HCT116 (cell line): ENCODE measurements around the gene IFITM5. TPM values are rescaled to one million over a fixed set of nuclear protein-coding genes. Genes with fewer than 3 reads are reported as not detected.

Source experiments
- ATAC-seq: fragments of 200-7000 bp; cut with Tn5 transposase; 2 replicates; pipeline ENCODE4 v1.9.1; 2020; ENCODE audit warnings: mild to moderate bottlenecking, moderate library complexity
- BruUV-seq: library from RNA; stranded (reverse); fragments of 400-500 nt; replicated peaks from 2 replicates; lab custom pipeline; 2021; lab: Mats Ljungman, UMichigan
- CTCF ChIA-PET: fragments of 300-600 bp; sonication (Branson Sonifier 250); formaldehyde crosslinking; loops from one replicate; lab custom pipeline; 2021; ENCODE audit warnings: antibody characterized with exemption; lab: Charles Lee
- POLR2A ChIA-PET: fragments of 300-600, 350-600 bp; sonication (Branson Sonifier 250); formaldehyde crosslinking; loops from one replicate; lab custom pipeline; 2021; ENCODE audit warnings: antibody characterized with exemption; lab: Charles Lee
- RAD21 ChIA-PET, 2 experiments: fragments of 300-600 bp; sonication (Branson Sonifier 250); formaldehyde crosslinking; loops; one replicate each; lab custom pipeline; 2023; ENCODE audit warnings: low total read pairs in 2 of 2; ENCODE audit not compliant: uncharacterized antibody in 2 of 2, unreplicated experiment in 2 of 2, low non-redundant PET in 1 of 2; lab: Charles Lee
- DNase-seq: peaks from one replicate; pipeline ENCODE4 v3.0.0-alpha.2; 2010; ENCODE audit warnings: low read depth, low spot score
- H2AFZ ChIP-seq: fragments of 200-600 bp; shearing (Covaris generic), sonication (generic); 2 replicates; pipeline ENCODE4 v1.6.1; 2017; ENCODE audit warnings: low read depth, mixed run types, mixed read lengths, antibody characterized with exemption, low read length; ENCODE audit not compliant: poor library complexity, severe bottlenecking
- H3K27ac ChIP-seq: 2 replicates; pipeline ENCODE4 v1.5.1; 2012; ENCODE audit warnings: low read depth, low read length
- H3K27me3 ChIP-seq: fragments of 200-600 bp; sonication (generic); 2 replicates; pipeline ENCODE4 v1.6.1; 2016; ENCODE audit warnings: mixed run types, low read length, mixed read lengths; ENCODE audit not compliant: insufficient read depth
- H3K36me3 ChIP-seq, 2 experiments: fragments of 200-500 bp in 1 of 2; fragments of 200-600 bp in 1 of 2; sonication (Bioruptor generic) in 1 of 2; sonication (generic) in 1 of 2; 2 replicates each; pipeline versions ENCODE4 v1.5.1 to v1.6.1; 2014 to 2016; ENCODE audit warnings: low read length in 2 of 2, inconsistent platforms in 1 of 2, mixed read lengths in 1 of 2, mixed run types in 1 of 2; ENCODE audit not compliant: insufficient read depth in 2 of 2, control insufficient read depth in 1 of 2
- H3K4me1 ChIP-seq, 2 experiments: fragments of 200-600 bp in 1 of 2; sonication (generic) in 1 of 2; 2 replicates each; pipeline versions ENCODE4 v1.5.1 to v1.6.1; 2012 to 2017; ENCODE audit warnings: low read length in 2 of 2, inconsistent platforms in 1 of 2, mild to moderate bottlenecking in 1 of 2, mixed read lengths in 1 of 2, mixed run types in 1 of 2, moderate library complexity in 1 of 2; ENCODE audit not compliant: insufficient read depth in 2 of 2, control insufficient read depth in 1 of 2
- H3K4me2 ChIP-seq: fragments of 200-600 bp; sonication (generic); 2 replicates; pipeline ENCODE4 v1.6.1; 2017; ENCODE audit warnings: mixed run types, low read length, mixed read lengths
- H3K4me3 ChIP-seq, 2 experiments: fragments of 200-600 bp in 1 of 2; sonication (generic) in 1 of 2; replicated peaks in 1 of 2; 2 replicates each; pipeline ENCODE4 v1.5.1; 2011 to 2016; ENCODE audit warnings: low read length in 2 of 2, control low read depth in 1 of 2, low read depth in 1 of 2, mild to moderate bottlenecking in 1 of 2, mixed read lengths in 1 of 2, mixed run types in 1 of 2
- H3K79me2 ChIP-seq: fragments of 200-600 bp; sonication (generic); 2 replicates; pipeline ENCODE4 v1.6.1; 2017; ENCODE audit warnings: mild to moderate bottlenecking, mixed run types, low read length, moderate library complexity, mixed read lengths; ENCODE audit not compliant: insufficient read depth
- H3K9ac ChIP-seq: fragments of 200-600 bp; sonication (generic); 2 replicates; pipeline ENCODE4 v1.6.1; 2016; ENCODE audit warnings: low read length, mixed read lengths
- H3K9me2 ChIP-seq: fragments of 200-600 bp; sonication (generic), shearing (Covaris generic); 2 replicates; pipeline ENCODE4 v1.6.1; 2017; ENCODE audit warnings: mixed run types, mild to moderate bottlenecking, moderate library complexity; ENCODE audit not compliant: insufficient read depth
- H3K9me3 ChIP-seq, 2 experiments: fragments of 200-500 bp in 1 of 2; fragments of 200-600 bp in 1 of 2; sonication (Bioruptor generic) in 1 of 2; sonication (generic) in 1 of 2; 2 replicates each; pipeline ENCODE4 v1.6.1; 2014 to 2017; ENCODE audit warnings: low read length in 2 of 2, mixed read lengths in 2 of 2, inconsistent platforms in 1 of 2, low read depth in 1 of 2, mild to moderate bottlenecking in 1 of 2, mixed run types in 1 of 2, moderate library complexity in 1 of 2; ENCODE audit not compliant: control insufficient read depth in 1 of 2, insufficient read depth in 1 of 2
- H4K20me1 ChIP-seq: fragments of 200-600 bp; sonication (generic), shearing (Covaris generic); 2 replicates; pipeline ENCODE4 v1.6.1; 2017; ENCODE audit warnings: mixed run types, mild to moderate bottlenecking, moderate library complexity; ENCODE audit not compliant: insufficient read depth
- CBX3 ChIP-seq: IDR thresholded peaks from 2 replicates; pipeline ENCODE4 v1.6.1; 2012; ENCODE audit warnings: low read depth
- ZNF274 ChIP-seq: fragments of 200-500 bp; sonication (Bioruptor generic); IDR thresholded peaks from 2 replicates; pipeline ENCODE4 v1.6.1; 2014; ENCODE audit warnings: mild to moderate bottlenecking, low read depth, low read length, inconsistent platforms
- intact Hi-C: fragments of 100-400 bp; cut with micrococcal nuclease; formaldehyde crosslinking; loops from 2 replicates; pipeline ENCODE4 v1.10.0; 2022
- total RNA-seq: library from RNA; stranded (reverse); gene quantifications from one replicate; pipeline ENCODE4 v1.2.1, GENCODE V29; 2021; ENCODE audit not compliant: unreplicated experiment
- TF ChIP-seq, protein P1 (sequence below): IDR thresholded peaks from 2 replicates; pipeline ENCODE4 v1.6.1; 2012

IFITM5 gene
- total RNA-seq, 1 experiment from 2014 or later: not detected

DNA sequence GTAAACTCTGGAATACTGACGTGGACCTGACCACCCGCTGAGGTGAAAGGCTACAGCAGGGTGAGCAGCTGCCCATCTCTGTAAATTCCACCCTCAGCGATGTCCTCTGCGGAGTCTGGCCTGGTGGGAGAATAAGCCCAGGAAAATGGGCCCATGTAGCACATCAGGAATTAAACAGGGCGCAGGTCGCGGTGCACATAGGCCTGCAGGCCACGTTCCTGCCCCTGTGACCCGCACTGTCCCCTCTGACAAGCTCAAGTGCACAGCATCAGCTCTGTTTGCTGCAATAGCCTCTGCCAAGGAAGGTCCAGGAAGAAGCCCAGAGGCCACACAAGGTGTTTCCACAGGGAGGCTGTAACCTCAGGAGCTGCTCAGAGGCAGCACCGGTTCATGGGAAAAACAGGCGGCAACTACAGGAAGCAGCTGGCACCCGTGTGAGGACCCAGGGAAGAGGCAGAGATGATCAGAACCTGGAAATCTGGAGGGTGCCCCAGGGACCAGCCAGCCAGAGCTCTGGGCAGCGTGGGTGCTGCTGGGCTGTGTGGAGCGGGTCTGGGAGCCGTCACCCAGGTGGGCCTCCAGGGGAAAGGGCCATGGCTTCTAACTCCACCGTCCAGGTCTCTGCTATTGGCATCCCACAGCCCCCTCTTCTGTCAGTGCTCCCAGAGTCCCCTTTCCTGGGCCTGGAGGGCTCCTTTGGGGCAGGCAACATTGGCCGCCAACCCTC lies 7.5 kb upstream of the IFITM5 start (continued):
- TF ChIP-seq, protein P1, sequence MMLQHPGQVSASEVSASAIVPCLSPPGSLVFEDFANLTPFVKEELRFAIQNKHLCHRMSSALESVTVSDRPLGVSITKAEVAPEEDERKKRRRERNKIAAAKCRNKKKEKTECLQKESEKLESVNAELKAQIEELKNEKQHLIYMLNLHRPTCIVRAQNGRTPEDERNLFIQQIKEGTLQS: no peak
- TF ChIP-seq, all 23 proteins: peak for 0

DNA sequence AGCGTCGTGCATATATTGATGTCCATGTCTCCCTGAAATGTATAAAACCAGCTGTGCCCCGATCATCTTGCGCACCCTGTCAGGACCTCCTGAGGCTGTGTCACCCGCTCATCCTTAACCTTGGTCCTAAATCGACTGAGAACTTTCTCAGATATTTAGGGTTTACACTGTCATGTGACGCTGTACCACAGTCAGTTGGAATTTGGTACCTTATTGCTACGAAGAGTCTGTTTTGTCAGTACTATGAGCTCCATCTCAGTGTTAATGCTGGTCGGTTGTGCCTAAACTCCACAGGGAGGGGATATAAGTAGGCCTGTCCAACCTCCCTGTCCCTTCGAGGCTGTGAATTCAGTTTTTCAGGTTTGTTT lies 6.5 kb upstream of the IFITM5 start:
- Histone ChIP-seq H3K4me1 (peaks cover 13 to 24% of the 10 kb centered on the region in 2 experiments), H3K9me2 (no peaks in the 10 kb centered on the region), H2AFZ (no peak overlapping the region), H3K79me2 (no peaks in the 10 kb centered on the region), H3K27ac (no peak overlapping the region), H3K27me3 (no peaks in the 10 kb centered on the region), H3K4me3 (no peak overlapping the region), H3K9ac (no peak overlapping the region), H4K20me1 (no peaks in the 10 kb centered on the region), H3K36me3 (no peaks in the 10 kb centered on the region), H3K9me3 (no peaks in the 10 kb centered on the region), H3K4me2 (no peak overlapping the region)
- TF ChIP-seq CBX3: no peak
- no peak for TF ChIP-seq ZNF274
- DNase-seq (no peak), ATAC-seq (no peak)
- RAD21 ChIA-PET: interaction anchor here in 1 of 2 experiments (0.8 kb wide), 1 partner anchor 56 kb away, joined by 3 read pairs; no protein-coding TSS in a partner anchor
- intact Hi-C loops: loop anchor here (1.0 to 10.0 kb wide), 2 partner anchors 89 to 142 kb away; partner anchors contain the start of gene PKP3
- CTCF ChIA-PET: interaction anchor here (1.1 to 2.8 kb wide), 4 partner anchors 11 to 142 kb away, joined by 4 to 10 read pairs (median 6); no protein-coding TSS in a partner anchor
- no TSS peak for BruUV-seq
- POLR2A ChIA-PET: no interaction called here
